HepG2 (cell line): ENCODE data around the gene PKD1L1. TPM values are rescaled to one million over a fixed set of nuclear protein-coding genes. Genes with fewer than 3 reads are reported as not detected.
A peak's percentile ranks its signal among the peaks of the same experiment; 100 is the strongest.

Source experiments
- ATAC-seq: fragments of 200-7000 bp; cut with Tn5 transposase; 3 replicates; pipeline ENCODE4 v1.9.1; 2020; ENCODE audit warnings: mild to moderate bottlenecking, moderate library complexity
- BruUV-seq: library from RNA; stranded (reverse); fragments of 400-500 nt; replicated peaks from 2 replicates; lab custom pipeline; 2021; lab: Mats Ljungman, UMichigan
- CTCF ChIA-PET: fragments of 300-600 bp; formaldehyde crosslinking; extraction: SDS; loops from one replicate; lab custom pipeline; 2021; ENCODE audit warnings: low total read pairs, inconsistent platforms, low intra/inter-chr PET ratio; lab: Yijun Ruan, JAX
- POLR2A ChIA-PET: fragments of 350-600 bp; sonication (Branson Sonifier 250); formaldehyde crosslinking; loops from one replicate; lab custom pipeline; 2020; ENCODE audit warnings: antibody characterized with exemption, inconsistent platforms; lab: Yijun Ruan, JAX
- DNase-seq: peaks from one replicate; pipeline ENCODE4 v3.0.0-alpha.2; 2015; ENCODE audit warnings: low spot score
- FAIRE-seq: peaks from 3 replicates; lab custom pipeline; 2011; peaks lifted over from hg19 to GRCh38; lab: Jason Lieb, UNC
- H2AFZ ChIP-seq: one replicate; pipeline ENCODE4 v1.6.1; 2011; ENCODE audit warnings: low read length, inconsistent platforms
- H3K27ac ChIP-seq: fragments of 300-600 bp; 3 replicates; pipeline ENCODE4 v1.8.0; 2011; ENCODE audit warnings: mixed run types, mild to moderate bottlenecking, mixed read lengths, low read length, inconsistent platforms; ENCODE audit not compliant: insufficient read depth; ENCODE audit errors: extremely low read length
- H3K27me3 ChIP-seq, 2 experiments: fragments of 200-600 bp in 1 of 2; 2 replicates in 1 of 2; 3 replicates in 1 of 2; pipeline versions ENCODE4 v1.6.0 to v1.8.0; 2011; ENCODE audit warnings: low read length in 2 of 2, mild to moderate bottlenecking in 2 of 2, moderate library complexity in 2 of 2, inconsistent platforms in 1 of 2; ENCODE audit not compliant: insufficient read depth in 2 of 2, control insufficient read depth in 1 of 2
- H3K36me3 ChIP-seq, 2 experiments: fragments of 200-600 bp in 1 of 2; replicated peaks in 1 of 2; 2 replicates in 1 of 2; 3 replicates in 1 of 2; pipeline versions ENCODE4 v1.5.1 to v1.8.0; 2011; ENCODE audit warnings: low read length in 2 of 2, inconsistent platforms in 1 of 2; ENCODE audit not compliant: insufficient read depth in 2 of 2, control insufficient read depth in 1 of 2
- H3K4me1 ChIP-seq: 2 replicates; pipeline ENCODE4 v1.5.1; 2012; ENCODE audit warnings: low read length, inconsistent platforms; ENCODE audit not compliant: insufficient read depth
- H3K4me2 ChIP-seq: 2 replicates; pipeline ENCODE4 v1.6.0; 2011; ENCODE audit warnings: low read depth, low read length, inconsistent platforms
- H3K4me3 ChIP-seq, 3 experiments: fragments of 200-600 bp in 1 of 3; sonication (generic), shearing (Covaris generic) in 1 of 3; replicated peaks in 1 of 3; 2 replicates each; pipeline ENCODE4 v1.5.1; 2011 to 2016; ENCODE audit warnings: low read length in 3 of 3, inconsistent platforms in 2 of 3, low read depth in 2 of 3, mild to moderate bottlenecking in 2 of 3, control low read depth in 1 of 3, mixed read lengths in 1 of 3; ENCODE audit not compliant: insufficient read depth in 1 of 3
- H3K79me2 ChIP-seq: one replicate; pipeline ENCODE4 v1.6.1; 2011; ENCODE audit warnings: low read length, inconsistent platforms; ENCODE audit not compliant: insufficient read depth
- H3K9ac ChIP-seq: 2 replicates; pipeline ENCODE4 v1.6.0; 2011; ENCODE audit warnings: mild to moderate bottlenecking, low read depth, low read length, inconsistent platforms; ENCODE audit not compliant: insufficient read depth
- H3K9me3 ChIP-seq: 2 replicates; pipeline ENCODE4 v1.5.1; 2012; ENCODE audit warnings: mild to moderate bottlenecking, low read length
- H4K20me1 ChIP-seq: 2 replicates; pipeline ENCODE4 v1.6.0; 2011; ENCODE audit warnings: inconsistent platforms, mild to moderate bottlenecking, low read length, moderate library complexity; ENCODE audit not compliant: insufficient read depth
- CTCF ChIP-seq: sonication (generic); formaldehyde crosslinking; IDR thresholded peaks from 2 replicates; pipeline ENCODE4 v1.5.0; 2020; ENCODE audit warnings: mild to moderate bottlenecking, missing genetic modification reagents, moderate library complexity
- MIER3 ChIP-seq: IDR thresholded peaks from 2 replicates; pipeline ENCODE4 v1.6.1; 2016; ENCODE audit warnings: missing compliant biosample characterization, borderline replicate concordance
- PAXIP1 ChIP-seq: sonication (generic); formaldehyde crosslinking; conservative IDR thresholded peaks from 2 replicates; pipeline ENCODE4 v1.4.0; 2020; ENCODE audit warnings: mild to moderate bottlenecking, missing genetic modification reagents, moderate library complexity
- SMC3 ChIP-seq: IDR thresholded peaks from 2 replicates; pipeline ENCODE4 v1.6.1; 2011; ENCODE audit warnings: low read length, improper control_type of control experiment
- SRSF9 ChIP-seq: fragments of 200-400 bp; formaldehyde crosslinking; IDR thresholded peaks from 2 replicates; pipeline ENCODE4 v1.6.1; 2018; ENCODE audit warnings: borderline replicate concordance, mild to moderate bottlenecking, low read depth, low read length; ENCODE audit not compliant: insufficient read depth, poor library complexity, severe bottlenecking
- STAG1 ChIP-seq: sonication (generic); formaldehyde crosslinking; IDR thresholded peaks from 2 replicates; pipeline ENCODE4 v1.4.0; 2020; ENCODE audit warnings: missing genetic modification reagents
- YY1 ChIP-seq: IDR thresholded peaks from 2 replicates; pipeline ENCODE4 v1.6.1; 2011; ENCODE audit warnings: low read length, low read depth, moderate library complexity, mild to moderate bottlenecking; ENCODE audit not compliant: insufficient read depth, insufficient replicate concordance
- ZBTB49 ChIP-seq: sonication (generic); formaldehyde crosslinking; IDR thresholded peaks from 2 replicates; pipeline ENCODE4 v1.4.0; 2020; ENCODE audit warnings: missing genetic modification reagents, borderline replicate concordance
- ZFX ChIP-seq: sonication (generic); formaldehyde crosslinking; IDR thresholded peaks from 2 replicates; pipeline ENCODE4 v1.4.0; 2020; ENCODE audit warnings: mild to moderate bottlenecking, low read depth, missing genetic modification reagents, moderate library complexity
- ZNF605 ChIP-seq: sonication (generic); formaldehyde crosslinking; IDR thresholded peaks from 2 replicates; pipeline ENCODE4 v1.8.0; 2022; ENCODE audit warnings: mild to moderate bottlenecking, missing genetic modification reagents
- ZNF784 ChIP-seq: sonication (generic); formaldehyde crosslinking; IDR thresholded peaks from 2 replicates; pipeline ENCODE4 v1.5.1; 2020; ENCODE audit warnings: missing genetic modification reagents, mild to moderate bottlenecking, borderline replicate concordance
- WGBS: methylation state at CpG from one replicate; pipeline ENCODE4 v1.1.6; 2017; ENCODE audit warnings: low lambda C conversion rate; 5-methylcytosine and 5-hydroxymethylcytosine counted together
- in situ Hi-C: cut with HindIII; loops from 2 replicates; pipeline ENCODE4 v1.10.0; 2017; ENCODE audit warnings: low pct_unique_long_range_greater_than_20kb; ENCODE audit not compliant: extremely low pct_ligation_motif_present
- intact Hi-C: fragments of 100-400 bp; cut with micrococcal nuclease; formaldehyde crosslinking; loops from one replicate; pipeline ENCODE4 v1.10.0; 2022; ENCODE audit not compliant: unreplicated experiment
- polyA plus RNA-seq, 8 experiments: library from polyadenylated mRNA; depleted of rRNA in 3 of 8; stranded (reverse) in 7 of 8; unstranded in 1 of 8; fragments of >200 nt; fragmentation: Illumina TruSeq in 4 of 8; extraction: Trizol in 4 of 8; gene quantifications; 2 replicates each; pipeline versions ENCODE4 v1.2.1 to v1.2.3, GENCODE V29; 2011 to 2016; ENCODE audit warnings: low read depth in 4 of 8, missing spikeins in 1 of 8, mixed read lengths in 1 of 8; ENCODE audit not compliant: insufficient read depth in 1 of 8
- total RNA-seq, 5 experiments: library from RNA; depleted of rRNA; stranded (reverse); fragments of >200 nt; fragmentation: Illumina TruSeq; extraction: Trizol; gene quantifications; 2 replicates each; pipeline ENCODE4 v1.2.3, GENCODE V29; 2016; ENCODE audit warnings: low read depth in 1 of 5

PKD1L1 gene
- total and polyA plus RNA-seq, 2 of the 13 experiments (the other 11 are each of a cell fraction or from before 2014, with no cell fraction given) = 0.01 TPM; not detected in 1

DNA sequence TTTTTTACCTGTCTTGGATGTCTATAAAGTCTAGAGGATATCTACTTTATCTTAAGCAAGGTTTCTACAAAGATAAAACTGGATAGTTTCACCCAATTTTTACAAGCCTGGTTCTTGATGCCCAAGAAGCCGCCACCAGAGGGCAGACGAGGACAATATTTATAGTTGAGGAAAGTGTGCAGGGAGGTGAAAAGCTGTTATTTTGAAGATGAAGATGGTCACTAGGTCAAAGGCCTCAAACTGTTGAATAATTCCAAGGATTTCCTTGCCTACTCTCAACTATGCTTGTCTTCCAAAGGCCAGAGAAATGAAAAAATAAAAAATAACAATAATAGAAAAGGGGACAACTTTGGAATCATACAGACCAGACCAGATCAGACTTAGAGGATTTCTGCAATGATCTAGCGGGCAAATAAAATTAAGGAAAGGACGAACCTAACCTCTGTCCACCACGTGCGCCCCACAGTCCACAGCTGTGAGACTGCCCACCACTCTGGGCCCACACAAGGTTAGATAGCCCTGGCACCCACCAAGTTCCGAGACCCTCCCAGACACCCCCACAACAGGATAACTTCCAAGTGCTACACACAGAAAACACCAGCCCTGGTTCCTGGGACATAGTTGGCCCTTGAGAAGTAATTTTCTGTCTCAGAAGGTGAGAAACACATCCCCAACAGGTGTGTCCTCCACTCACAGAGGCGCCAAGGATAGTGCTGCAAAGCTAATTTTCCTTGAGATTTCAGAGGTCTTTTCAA, 2.8 kb downstream of the PKD1L1 start (continued):
- TF ChIP-seq CTCF (CRISPR knock-in tag) (peak; percentile 79), ZNF605 (CRISPR knock-in tag) (no peak), SMC3 (peak; percentile 86), STAG1 (peak; percentile 85), ZFX (CRISPR knock-in tag) (no peak), MIER3 (CRISPR knock-in tag) (no peak)

- ATAC-seq = no peak
- 13% methylated on average over 8 of the region's 12 CpGs for WGBS
- no peak for TF ChIP-seq ZBTB49 (CRISPR knock-in tag)
- no peak for TF ChIP-seq YY1
- no peak for TF ChIP-seq PAXIP1 (CRISPR knock-in tag)
- TF ChIP-seq SRSF9 = no peak
- TF ChIP-seq ZNF784 (CRISPR knock-in tag) = no peak
Measured at GRCh38 chr7:47944536-47945260, 3.6 kb downstream of the PKD1L1 start.

More at GRCh38 chr7:47944536-47945260, 3.6 kb downstream of the PKD1L1 start:
- ChIA-PET CTCF (interaction anchor here (1.4 to 1.6 kb wide), 3 partner anchors 24 to 679 kb away, joined by 3 to 20 read pairs (median 17); no protein-coding TSS in a partner anchor), POLR2A (interaction anchor here (1.1 kb wide), 1 partner anchor 166 kb away, joined by 5 read pairs; no protein-coding TSS in a partner anchor)
- H3K4me2 ChIP-seq = no peak overlapping the region
- H3K27me3 ChIP-seq = peaks cover 2 to 7% of the 10 kb centered on the region in 2 experiments; a peak in 2 of 5 replicates
- H2AFZ ChIP-seq = no peak overlapping the region
- H3K9ac ChIP-seq = no peak overlapping the region
- no peak overlapping the region for H3K27ac ChIP-seq
- no peaks in the 10 kb centered on the region for H3K36me3 ChIP-seq
- FAIRE-seq (no peak), DNase-seq (no peak)
- no peaks in the 10 kb centered on the region for H3K9me3 ChIP-seq
- in situ Hi-C loops (no loop called here), intact Hi-C loops (loop anchor here (1.0 to 10.0 kb wide), 4 partner anchors 25 to 680 kb away; no protein-coding TSS in a partner anchor)
- peaks cover 28% of the 10 kb centered on the region for H3K4me1 ChIP-seq
- no peaks in the 10 kb centered on the region for H3K79me2 ChIP-seq
- BruUV-seq = no TSS peak
- no peak overlapping the region for H3K4me3 ChIP-seq
- H4K20me1 ChIP-seq = no peaks in the 10 kb centered on the region
